AG09309 (cell line): ENCODE measurements around the gene POLR3E.

Source experiments
- DNase-seq: peaks from one replicate; pipeline ENCODE4 v3.0.0-alpha.2; 2010; ENCODE audit warnings: low read depth
- H3K4me3 ChIP-seq: 2 replicates; pipeline ENCODE4 v1.5.1; 2011; ENCODE audit warnings: mild to moderate bottlenecking, low read depth, low read length, moderate library complexity; ENCODE audit not compliant: control insufficient read depth
- TF ChIP-seq, protein P1 (sequence below): IDR thresholded peaks from 2 replicates; pipeline ENCODE4 v1.5.1; 2011; ENCODE audit warnings: mild to moderate bottlenecking, low read depth, low read length, inconsistent platforms; ENCODE audit not compliant: insufficient read depth, control insufficient read depth; ENCODE audit errors: missing control alignments

POLR3E gene

DNA sequence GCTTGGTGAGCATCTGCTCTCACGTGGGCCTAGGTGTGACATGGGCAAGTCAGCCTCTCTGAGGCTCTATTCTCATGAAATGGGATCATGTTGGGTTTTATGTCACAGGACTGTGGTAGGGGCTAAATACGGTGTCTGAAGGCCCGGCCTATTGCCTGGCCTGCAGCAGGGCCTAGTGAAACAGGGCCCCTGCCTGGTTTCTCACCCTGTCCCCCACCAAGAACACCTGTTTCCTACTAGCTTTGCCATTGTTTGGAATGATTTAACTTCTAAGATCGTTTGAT is 29.1 kb downstream of the POLR3E start:
- no peak for DNase-seq
- TF ChIP-seq, protein P1, sequence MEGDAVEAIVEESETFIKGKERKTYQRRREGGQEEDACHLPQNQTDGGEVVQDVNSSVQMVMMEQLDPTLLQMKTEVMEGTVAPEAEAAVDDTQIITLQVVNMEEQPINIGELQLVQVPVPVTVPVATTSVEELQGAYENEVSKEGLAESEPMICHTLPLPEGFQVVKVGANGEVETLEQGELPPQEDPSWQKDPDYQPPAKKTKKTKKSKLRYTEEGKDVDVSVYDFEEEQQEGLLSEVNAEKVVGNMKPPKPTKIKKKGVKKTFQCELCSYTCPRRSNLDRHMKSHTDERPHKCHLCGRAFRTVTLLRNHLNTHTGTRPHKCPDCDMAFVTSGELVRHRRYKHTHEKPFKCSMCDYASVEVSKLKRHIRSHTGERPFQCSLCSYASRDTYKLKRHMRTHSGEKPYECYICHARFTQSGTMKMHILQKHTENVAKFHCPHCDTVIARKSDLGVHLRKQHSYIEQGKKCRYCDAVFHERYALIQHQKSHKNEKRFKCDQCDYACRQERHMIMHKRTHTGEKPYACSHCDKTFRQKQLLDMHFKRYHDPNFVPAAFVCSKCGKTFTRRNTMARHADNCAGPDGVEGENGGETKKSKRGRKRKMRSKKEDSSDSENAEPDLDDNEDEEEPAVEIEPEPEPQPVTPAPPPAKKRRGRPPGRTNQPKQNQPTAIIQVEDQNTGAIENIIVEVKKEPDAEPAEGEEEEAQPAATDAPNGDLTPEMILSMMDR: no peak
- no peak overlapping the region for H3K4me3 ChIP-seq

DNA sequence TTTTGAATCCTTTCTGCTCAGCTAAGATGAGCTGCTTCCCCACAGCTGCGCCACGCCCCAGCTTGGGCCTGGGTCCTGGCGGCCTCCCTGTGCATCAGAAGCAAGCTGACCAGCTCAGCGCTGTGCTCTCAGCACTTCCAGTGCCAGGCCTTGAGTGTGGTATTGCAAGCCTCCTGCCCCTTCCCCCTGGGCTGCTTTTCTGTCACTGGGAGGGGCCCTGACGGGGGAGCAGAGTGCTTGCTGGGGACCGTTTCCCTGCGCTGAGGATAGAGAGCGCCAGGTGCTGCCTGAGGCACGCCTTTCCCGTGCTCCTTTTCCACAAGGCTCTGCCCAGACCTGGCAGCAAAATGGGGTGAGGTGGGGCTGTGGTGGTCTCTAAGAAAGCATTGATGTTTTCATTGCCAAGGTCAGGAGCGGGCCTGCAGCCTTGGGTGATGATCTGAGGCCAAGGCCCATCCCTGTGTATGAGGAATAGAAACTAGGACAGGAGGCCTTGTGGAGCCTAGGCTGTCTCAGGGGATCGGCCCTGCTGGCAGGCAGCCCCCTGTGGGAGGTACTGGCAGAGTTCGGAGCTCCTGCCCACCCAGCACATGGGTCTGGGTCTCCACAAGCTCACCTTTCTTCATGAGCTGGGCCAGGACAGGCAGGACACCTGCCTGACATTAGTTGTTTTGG is 29.7 kb downstream of the POLR3E start:
- no peak overlapping the region for H3K4me3 ChIP-seq
- TF ChIP-seq, protein P1: no peak
- no peak for DNase-seq

DNA sequence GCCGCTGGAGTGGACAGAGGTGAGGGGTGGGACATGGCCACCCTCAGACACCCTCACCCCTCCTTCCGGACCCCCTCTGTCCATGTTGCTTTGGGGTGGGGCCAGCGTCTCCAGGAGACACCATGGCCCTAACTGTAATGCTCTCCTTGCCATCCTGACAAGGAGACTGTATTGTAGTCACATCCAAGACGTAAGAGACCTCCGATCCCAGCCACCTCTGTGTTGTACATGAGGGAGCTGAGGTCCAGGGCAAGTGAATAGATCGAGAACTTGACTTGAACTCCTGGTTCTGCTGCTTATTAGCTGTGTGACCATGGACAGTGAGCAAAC is 30.2 kb downstream of the POLR3E start:
- TF ChIP-seq, protein P1: no peak
- H3K4me3 ChIP-seq: no peak overlapping the region
- DNase-seq: no peak

DNA sequence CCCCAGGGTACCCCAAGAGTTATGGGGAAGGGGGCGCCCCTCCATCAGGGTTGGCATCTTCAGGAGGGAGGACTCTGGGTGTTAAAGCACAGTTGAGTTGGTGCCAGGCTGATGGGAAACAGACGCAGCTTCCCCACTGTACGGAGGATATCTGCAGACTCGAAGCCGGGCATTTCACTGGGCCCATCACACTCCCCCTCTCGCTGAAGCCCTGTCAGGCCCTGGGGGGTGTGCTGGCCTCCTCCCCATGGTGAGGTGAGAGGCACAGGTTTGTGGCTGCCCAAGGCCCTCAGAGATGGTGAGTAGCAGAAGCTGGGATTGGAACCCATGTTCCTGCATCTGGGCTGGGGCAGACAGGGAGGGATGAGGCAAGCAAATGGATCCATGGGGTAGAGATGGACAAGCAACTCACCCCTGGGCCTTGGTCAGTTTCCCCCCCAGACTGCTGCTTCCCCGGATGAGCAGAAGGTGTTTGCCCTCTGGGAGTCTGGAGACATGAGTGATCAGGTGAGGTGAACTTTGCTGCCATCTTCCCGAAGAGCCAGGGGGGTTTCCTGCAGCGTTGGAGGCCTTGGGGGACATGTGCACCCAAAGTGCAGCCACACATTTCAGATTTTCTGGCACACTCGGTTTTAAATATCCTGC is 31.0 kb downstream of the POLR3E start:
- DNase-seq: no peak
- no peak overlapping the region for H3K4me3 ChIP-seq
- TF ChIP-seq, protein P1: no peak

DNA sequence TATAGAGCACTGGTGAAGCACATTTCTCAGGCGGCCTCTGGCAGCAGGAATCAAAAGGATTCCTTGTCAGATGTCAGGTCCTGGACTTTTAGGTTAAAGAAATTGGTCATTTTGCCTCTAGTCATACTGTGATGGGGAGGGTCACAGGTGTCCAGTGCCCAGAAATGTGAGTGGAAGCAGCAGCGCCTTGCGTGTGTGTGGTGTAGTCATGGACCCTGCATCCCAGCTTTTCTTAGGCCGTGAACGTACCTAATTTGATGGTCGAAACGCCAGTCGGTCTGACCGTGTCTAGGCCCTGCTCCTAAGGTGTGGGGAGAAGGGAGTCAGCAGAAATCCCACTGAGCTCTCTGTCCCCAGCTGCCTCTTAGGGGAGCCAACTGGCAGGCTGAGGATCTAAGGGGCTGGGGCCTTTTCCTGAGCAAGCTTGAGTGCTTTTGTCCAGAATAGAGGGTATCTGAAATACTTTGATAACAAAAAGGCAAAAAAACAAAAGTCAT is 32.0 kb downstream of the POLR3E start:
- DNase-seq: no peak
- TF ChIP-seq, protein P1: no peak
- no peak overlapping the region for H3K4me3 ChIP-seq

DNA sequence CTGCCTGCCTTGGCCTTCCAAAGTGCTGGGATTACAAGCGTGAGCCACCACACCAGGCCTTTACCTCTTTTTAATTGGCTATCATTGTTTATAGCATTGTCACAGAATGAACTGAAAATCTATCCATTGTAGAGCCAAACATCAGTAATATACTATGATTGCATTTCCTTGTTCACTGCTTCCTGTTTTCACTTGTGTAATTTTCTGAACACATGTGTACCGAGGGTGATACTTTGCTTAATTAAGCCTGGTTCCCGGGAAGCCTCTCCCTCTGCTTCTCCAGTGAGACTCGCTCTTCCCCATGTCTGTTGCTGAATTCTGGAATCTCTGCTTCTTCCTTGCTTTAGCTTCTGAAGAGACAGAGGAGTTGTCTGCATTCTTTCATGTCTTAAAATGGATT is 33.1 kb downstream of the POLR3E start:
- TF ChIP-seq, protein P1: no peak
- no peak overlapping the region for H3K4me3 ChIP-seq
- no peak for DNase-seq
